Measurements from ENCODE around the gene VGLL2.

The VGLL2 gene

GRCh38 chr6:117266257-117267053 lies 1.1 kb downstream of the VGLL2 start:
- no peak for TF ChIP-seq CTCF (IDR thresholded peaks at IDR 0.05; ENCODE audit: low read depth, low read length, missing control alignments)
- in situ Hi-C loops (cut with HindIII; ENCODE audit: low pct_ligation_motif_present, low sequenced_read_pairs): no loop called here
- Histone ChIP-seq H3K4me3 (ENCODE audit: low read depth, low read length) (no peak overlapping the region), H3K27ac (no peak overlapping the region), H3K36me3 (replicated peaks) (no peaks in the 10 kb centered on the region), H3K27me3 (replicated peaks) (peaks cover 86% of the 10 kb centered on the region)
- DNase-seq: no peak

GRCh38 chr6:117267054-117267347 lies 1.6 kb downstream of the VGLL2 start:
- DNase-seq: no peak
- Histone ChIP-seq H3K4me3 (ENCODE audit: low read depth, low read length) (no peak overlapping the region), H3K27me3 (replicated peaks) (peaks cover 91% of the 10 kb centered on the region), H3K36me3 (replicated peaks) (no peaks in the 10 kb centered on the region), H3K27ac (no peak overlapping the region)
- in situ Hi-C loops (cut with HindIII; ENCODE audit: low pct_ligation_motif_present, low sequenced_read_pairs): no loop called here
- TF ChIP-seq CTCF (IDR thresholded peaks at IDR 0.05; ENCODE audit: low read depth, low read length, missing control alignments): no peak

GRCh38 chr6:117267766-117268534 lies 2.6 kb downstream of the VGLL2 start:
- Histone ChIP-seq H3K27ac (no peak overlapping the region), H3K36me3 (replicated peaks) (no peaks in the 10 kb centered on the region), H3K27me3 (replicated peaks) (peaks cover 93% of the 10 kb centered on the region), H3K4me3 (ENCODE audit: low read depth, low read length) (no peak overlapping the region)
- peak; percentile 29 for TF ChIP-seq CTCF (IDR thresholded peaks at IDR 0.05; ENCODE audit: low read depth, low read length, missing control alignments)
- in situ Hi-C loops (cut with HindIII; ENCODE audit: low pct_ligation_motif_present, low sequenced_read_pairs): no loop called here
- no peak for DNase-seq

- no peaks in the 10 kb centered on the region for H3K36me3 ChIP-seq (replicated peaks)
- in situ Hi-C loops (cut with HindIII; ENCODE audit: low pct_ligation_motif_present, low sequenced_read_pairs): no loop called here
- no peak for DNase-seq
- no peak overlapping the region for H3K27ac ChIP-seq
- no peak for TF ChIP-seq CTCF (IDR thresholded peaks at IDR 0.05; ENCODE audit: low read depth, low read length, missing control alignments)
- H3K4me3 ChIP-seq (ENCODE audit: low read depth, low read length): no peak overlapping the region
- peaks cover 91% of the 10 kb centered on the region for H3K27me3 ChIP-seq (replicated peaks)
These were observed 3.6 kb downstream of the VGLL2 start for GRCh38 chr6:117268924-117269323.

GRCh38 chr6:117269638-117270054 lies 4.3 kb downstream of the VGLL2 start:
- no peak for DNase-seq
- no peaks in the 10 kb centered on the region for H3K36me3 ChIP-seq (replicated peaks)

More at GRCh38 chr6:117269638-117270054, 4.3 kb downstream of the VGLL2 start:
- TF ChIP-seq CTCF (IDR thresholded peaks at IDR 0.05; ENCODE audit: low read depth, low read length, missing control alignments): no peak
- Histone ChIP-seq H3K27ac (no peak overlapping the region), H3K27me3 (replicated peaks) (peaks cover 87% of the 10 kb centered on the region), H3K4me3 (ENCODE audit: low read depth, low read length) (no peak overlapping the region)
- in situ Hi-C loops (cut with HindIII; ENCODE audit: low pct_ligation_motif_present, low sequenced_read_pairs): no loop called here
